Progenitor cell of endocrine pancreas (in vitro differentiated cells): Measurements from ENCODE around the gene RESP18. TPM values are rescaled to one million over a fixed set of nuclear protein-coding genes. Genes with fewer than 3 reads are reported as not detected.

Source experiments
- DNase-seq: peaks from one replicate; pipeline ENCODE4 v3.0.0; 2021; ENCODE audit warnings: low spot score; ENCODE audit not compliant: unreplicated experiment
- H3K27ac Mint-ChIP-seq: 2 replicates; pipeline ENCODE4 v1.8.0; 2021; ENCODE audit warnings: mild to moderate bottlenecking, moderate library complexity, mixed read lengths
- H3K27me3 Mint-ChIP-seq: 2 replicates; pipeline ENCODE4 v1.8.0; 2021; ENCODE audit warnings: mixed read lengths
- H3K36me3 Mint-ChIP-seq: 2 replicates; pipeline ENCODE4 v1.8.0; 2022; ENCODE audit warnings: mixed read lengths; ENCODE audit not compliant: insufficient read depth
- H3K4me1 Mint-ChIP-seq: 2 replicates; pipeline ENCODE4 v1.8.0; 2021; ENCODE audit warnings: low read depth, mixed read lengths
- H3K4me3 Mint-ChIP-seq: 2 replicates; pipeline ENCODE4 v1.8.0; 2021; ENCODE audit warnings: low read depth, mild to moderate bottlenecking, moderate library complexity, mixed read lengths
- H3K9me3 Mint-ChIP-seq: 2 replicates; pipeline ENCODE4 v1.8.0; 2021; ENCODE audit warnings: low read depth, mixed read lengths
- CTCF ChIP-seq: fragments of 200-600 bp; sonication (generic); IDR thresholded peaks from one replicate; pipeline ENCODE4 v1.5.0; 2021; ENCODE audit warnings: antibody characterized with exemption, mild to moderate bottlenecking; ENCODE audit not compliant: unreplicated experiment
- long read RNA-seq: library from polyadenylated mRNA; unstranded; transcript quantifications from one replicate; pipeline ENCODE4 v2.0.0, GENCODE V29; 2020
- total RNA-seq: library from RNA; stranded (reverse); gene quantifications from 2 replicates; pipeline ENCODE4 v1.2.1, GENCODE V29; 2021

RESP18 gene
- total RNA-seq: not detected in 2 replicates
- long read RNA-seq: 0 reads

DNA sequence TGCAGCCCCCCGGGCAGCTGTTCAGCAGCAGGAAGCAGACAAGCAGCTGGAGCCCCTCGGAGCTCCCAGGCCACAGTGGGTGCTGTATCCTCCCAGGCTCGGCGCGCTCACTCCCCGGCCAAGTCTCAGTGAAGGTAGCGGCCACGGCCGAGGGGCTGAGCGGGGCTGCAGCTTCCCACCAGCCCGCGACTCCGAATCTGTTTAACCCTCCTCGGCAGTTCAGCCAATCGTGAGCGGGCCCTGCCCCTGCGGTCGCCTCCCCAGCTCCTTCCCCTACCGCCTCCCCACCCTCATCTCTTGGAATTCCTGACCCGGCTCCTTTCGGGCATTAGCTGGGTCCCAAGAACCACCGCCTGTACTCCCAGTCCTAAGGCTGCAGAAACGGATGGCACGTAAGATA is at the start of gene RESP18:
Gene RESP18, minus strand, starts transcription at position 203 of the 400 bp plus-strand sequence.
- Mint-ChIP-seq H3K9me3 (peaks cover 5% of the 10 kb centered on the region), H3K4me1 (peaks cover 1% of the 10 kb centered on the region)
- no peak for DNase-seq

GRCh38 chr2:219381448-219381847 is 48.9 kb upstream of the RESP18 start:
- no peak overlapping the region for H3K27ac Mint-ChIP-seq
- peaks cover 21% of the 10 kb centered on the region for H3K36me3 Mint-ChIP-seq
- no peaks in the 10 kb centered on the region for H3K4me1 Mint-ChIP-seq
- no peak overlapping the region for H3K4me3 Mint-ChIP-seq
- TF ChIP-seq CTCF: no peak
- H3K27me3 Mint-ChIP-seq: no peaks in the 10 kb centered on the region
- no peaks in the 10 kb centered on the region for H3K9me3 Mint-ChIP-seq
- DNase-seq: no peak

More for the DNA sequence above, at the start of gene RESP18:
- Mint-ChIP-seq H3K27me3 (peaks cover 92% of the 10 kb centered on the region), H3K36me3 (no peaks in the 10 kb centered on the region), H3K27ac (no peak within 1 kb of the TSS), H3K4me3 (no peak within 1 kb of the TSS)
- TF ChIP-seq CTCF: no peak

- Mint-ChIP-seq H3K36me3 (peaks cover 21% of the 10 kb centered on the region), H3K27me3 (no peaks in the 10 kb centered on the region), H3K4me3 (no peak overlapping the region), H3K4me1 (no peaks in the 10 kb centered on the region), H3K9me3 (no peaks in the 10 kb centered on the region), H3K27ac (no peak overlapping the region)
- DNase-seq: no peak
- TF ChIP-seq CTCF: no peak
These were observed 48.4 kb upstream of the RESP18 start for GRCh38 chr2:219380926-219381325.

GRCh38 chr2:219378163-219378851 is 45.8 kb upstream of the RESP18 start:
- no peak for DNase-seq

GRCh38 chr2:219369447-219369861 is 36.9 kb upstream of the RESP18 start:
- Mint-ChIP-seq H3K4me3 (no peak overlapping the region), H3K9me3 (no peaks in the 10 kb centered on the region), H3K27me3 (no peaks in the 10 kb centered on the region), H3K4me1 (peaks cover 13% of the 10 kb centered on the region), H3K36me3 (peaks cover 6% of the 10 kb centered on the region), H3K27ac (no peak overlapping the region)
- DNase-seq: no peak
- TF ChIP-seq CTCF: no peak

More at GRCh38 chr2:219378163-219378851, 45.8 kb upstream of the RESP18 start:
- H3K4me3 Mint-ChIP-seq: no peak overlapping the region
- no peak overlapping the region for H3K27ac Mint-ChIP-seq
- H3K27me3 Mint-ChIP-seq: no peaks in the 10 kb centered on the region
- H3K36me3 Mint-ChIP-seq: peaks cover 22% of the 10 kb centered on the region
- H3K4me1 Mint-ChIP-seq: no peaks in the 10 kb centered on the region
- H3K9me3 Mint-ChIP-seq: no peaks in the 10 kb centered on the region
- no peak for TF ChIP-seq CTCF
